Retinal pigment epithelial cell (primary cell): ENCODE data around the gene SS18.

Experiments
- DNase-seq: peaks from one replicate; pipeline ENCODE4 v3.0.0-alpha.2; 2010; ENCODE audit warnings: low read depth
- H3K4me3 ChIP-seq: 2 replicates; pipeline ENCODE4 v1.5.1; 2011; ENCODE audit warnings: mild to moderate bottlenecking, low read length, control low read depth, moderate library complexity
- CTCF ChIP-seq: conservative IDR thresholded peaks from 2 replicates; pipeline ENCODE4 v1.5.1; 2011; ENCODE audit warnings: low read depth, low read length, control low read depth, inconsistent platforms

SS18 gene

GRCh38 chr18:26073758-26074157, 16.7 kb downstream of the SS18 start:
- H3K4me3 ChIP-seq = no peak overlapping the region
- TF ChIP-seq CTCF = no peak
- DNase-seq = no peak

- no peak for TF ChIP-seq CTCF
- no peak for DNase-seq
- no peak overlapping the region for H3K4me3 ChIP-seq
These were observed 18.7 kb downstream of the SS18 start for GRCh38 chr18:26071725-26072124.

DNA sequence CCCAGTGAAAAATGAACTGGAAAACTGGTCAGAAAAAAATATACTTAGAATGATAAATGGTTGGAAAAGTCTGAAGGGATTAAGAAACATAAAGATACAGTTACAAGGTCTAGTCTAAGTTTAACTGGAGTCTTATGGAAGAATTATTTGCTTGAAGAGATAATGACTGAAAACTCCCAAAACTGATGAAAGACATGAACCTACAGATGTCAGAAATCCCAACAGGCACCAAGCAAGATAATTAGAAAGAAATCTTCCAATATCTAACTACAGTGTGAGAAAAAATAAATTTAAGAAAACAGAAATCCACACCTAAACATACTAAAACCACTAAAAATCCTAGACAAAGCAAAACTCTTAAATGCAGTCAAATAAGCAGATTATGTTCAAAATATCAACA, 19.4 kb downstream of the SS18 start:
- H3K4me3 ChIP-seq = no peak overlapping the region
- DNase-seq = no peak
- no peak for TF ChIP-seq CTCF

DNA sequence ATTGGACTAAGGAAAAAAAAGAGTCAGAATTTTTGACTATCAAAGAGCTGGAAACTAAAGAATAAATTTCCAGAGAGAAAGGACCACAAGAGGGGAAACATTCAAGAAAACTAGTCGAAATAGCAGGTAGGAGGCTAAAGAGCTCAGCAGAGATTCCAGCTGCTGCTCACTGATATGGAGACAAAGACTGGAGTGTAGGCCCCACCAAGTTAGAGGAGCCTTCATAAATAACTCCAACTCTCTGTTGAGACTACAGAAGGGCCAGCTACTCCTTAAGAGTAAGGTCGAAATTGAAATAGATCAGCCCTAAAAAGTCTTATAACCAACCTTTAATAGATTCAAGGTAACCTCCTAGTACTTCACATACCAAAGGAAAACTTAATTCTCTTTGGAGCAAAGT, 31.1 kb downstream of the SS18 start:
- H3K4me3 ChIP-seq = no peak overlapping the region
- no peak for TF ChIP-seq CTCF
- no peak for DNase-seq

GRCh38 chr18:26057344-26057773, 33.1 kb downstream of the SS18 start:
- no peak for TF ChIP-seq CTCF
- no peak for DNase-seq
- H3K4me3 ChIP-seq = no peak overlapping the region

- no peak for TF ChIP-seq CTCF
- no peak for DNase-seq
- no peak overlapping the region for H3K4me3 ChIP-seq
These were observed 34.1 kb downstream of the SS18 start for GRCh38 chr18:26056291-26056690.

GRCh38 chr18:26052505-26052904, 37.9 kb downstream of the SS18 start:
- no peak overlapping the region for H3K4me3 ChIP-seq
- TF ChIP-seq CTCF = no peak
- no peak for DNase-seq
